Upper lobe of left lung (tissue), 6 donors: Measurements from ENCODE around the gene CARM1. TPM values are rescaled to one million over a fixed set of nuclear protein-coding genes. Genes with fewer than 3 reads are reported as not detected.

ENCODE experiments used
- ATAC-seq, 2 donors: fragments of 200-7000 bp; cut with Tn5 transposase; one replicate each; pipeline ENCODE4 v1.9.1; 2022; ENCODE audit warnings: mild to moderate bottlenecking in 2 of 2, moderate library complexity in 2 of 2; ENCODE audit not compliant: low FRiP score in 2 of 2
- DNase-seq, 2 donors: peaks; one replicate each; pipeline ENCODE4 v3.0.0-alpha.2; 2019 to 2020
- H3K27ac ChIP-seq, 4 donors: fragments of 200-600 bp; sonication (generic); one replicate each; pipeline ENCODE4 v1.5.1; 2016 to 2019
- H3K27me3 ChIP-seq, 4 donors: fragments of 200-600 bp; sonication (generic); one replicate each; pipeline ENCODE4 v1.5.1; 2017 to 2019
- H3K36me3 ChIP-seq, 4 donors: fragments of 200-600 bp; sonication (generic); one replicate each; pipeline ENCODE4 v1.5.1; 2016 to 2019
- H3K4me1 ChIP-seq, 4 donors: fragments of 200-600 bp; sonication (generic); one replicate each; pipeline ENCODE4 v1.5.1; 2018 to 2019
- H3K4me3 ChIP-seq, 4 donors: fragments of 200-600 bp; sonication (generic); one replicate each; pipeline ENCODE4 v1.5.1; 2017 to 2019; ENCODE audit warnings: mild to moderate bottlenecking in 2 of 4, moderate library complexity in 1 of 4
- H3K9me3 ChIP-seq, 4 donors: fragments of 200-600 bp; sonication (generic); one replicate each; pipeline ENCODE4 v1.5.1; 2018 to 2019
- EP300 ChIP-seq, 4 donors: sonication (generic); formaldehyde crosslinking; IDR thresholded peaks; one replicate each; pipeline ENCODE4 v1.5.1; 2017; ENCODE audit warnings: antibody characterized with exemption in 4 of 4, control low read depth in 2 of 4
- POLR2A ChIP-seq, 4 donors: fragments of 450-650 bp; IDR thresholded peaks; one replicate each; pipeline ENCODE4 v1.5.1; 2016 to 2017; ENCODE audit warnings: antibody characterized with exemption in 4 of 4, mild to moderate bottlenecking in 2 of 4
- POLR2AphosphoS5 ChIP-seq, 2 donors: sonication (generic); formaldehyde crosslinking; IDR thresholded peaks; one replicate each; pipeline ENCODE4 v1.5.1; 2017; ENCODE audit warnings: antibody characterized with exemption in 2 of 2
- WGBS, 2 donors: methylation state at CpG; one replicate each; pipeline ENCODE4 v1.1.5; 2017 to 2018; 5-methylcytosine and 5-hydroxymethylcytosine counted together
- total RNA-seq, 6 donors: library from RNA; depleted of rRNA in 4 of 6; stranded (reverse); fragments of >200 nt in 4 of 6; gene quantifications; one replicate each; pipeline versions ENCODE4 v1.1.0 to v1.2.1, GENCODE V29; 2016 to 2021
- TF ChIP-seq, protein P1 (sequence below), 6 experiments: fragments of 450-650 bp in 4 of 6; fragments of 200-600 bp in 2 of 6; sonication (generic) in 2 of 6; IDR thresholded peaks; one replicate each; pipeline ENCODE4 v1.5.1; 2016 to 2019; ENCODE audit warnings: antibody characterized with exemption in 6 of 6
- donor health status: DM: no; HTN: no; CAD: no; lungs with moderate emphysema.
- donor health status: DM: no; HTN: yes; CAD: no; lungs with severe emphysema.

The CARM1 gene
- total RNA-seq, 6 donors from 2014 or later: 19.0 to 30.6 (median 25.3) TPM

- WGBS, 2 donors: 92 to 100% methylated on average over 4 of the region's 4 CpGs
- ATAC-seq (no peak), DNase-seq (no peak)
- no peaks in the 10 kb centered on the region for H3K36me3 ChIP-seq
- H3K4me3 ChIP-seq: no peak overlapping the region
- no peaks in the 10 kb centered on the region for H3K27me3 ChIP-seq
- TF ChIP-seq EP300 (IDR thresholded peaks at IDR 0.05): no peak
- no peak for TF ChIP-seq POLR2AphosphoS5 (IDR thresholded peaks at IDR 0.05)
- no peak for TF ChIP-seq POLR2A (IDR thresholded peaks at IDR 0.05)
- TF ChIP-seq, protein P1, sequence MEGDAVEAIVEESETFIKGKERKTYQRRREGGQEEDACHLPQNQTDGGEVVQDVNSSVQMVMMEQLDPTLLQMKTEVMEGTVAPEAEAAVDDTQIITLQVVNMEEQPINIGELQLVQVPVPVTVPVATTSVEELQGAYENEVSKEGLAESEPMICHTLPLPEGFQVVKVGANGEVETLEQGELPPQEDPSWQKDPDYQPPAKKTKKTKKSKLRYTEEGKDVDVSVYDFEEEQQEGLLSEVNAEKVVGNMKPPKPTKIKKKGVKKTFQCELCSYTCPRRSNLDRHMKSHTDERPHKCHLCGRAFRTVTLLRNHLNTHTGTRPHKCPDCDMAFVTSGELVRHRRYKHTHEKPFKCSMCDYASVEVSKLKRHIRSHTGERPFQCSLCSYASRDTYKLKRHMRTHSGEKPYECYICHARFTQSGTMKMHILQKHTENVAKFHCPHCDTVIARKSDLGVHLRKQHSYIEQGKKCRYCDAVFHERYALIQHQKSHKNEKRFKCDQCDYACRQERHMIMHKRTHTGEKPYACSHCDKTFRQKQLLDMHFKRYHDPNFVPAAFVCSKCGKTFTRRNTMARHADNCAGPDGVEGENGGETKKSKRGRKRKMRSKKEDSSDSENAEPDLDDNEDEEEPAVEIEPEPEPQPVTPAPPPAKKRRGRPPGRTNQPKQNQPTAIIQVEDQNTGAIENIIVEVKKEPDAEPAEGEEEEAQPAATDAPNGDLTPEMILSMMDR (IDR thresholded peaks at IDR 0.05): no peak
- H3K27ac ChIP-seq: no peak overlapping the region
- H3K9me3 ChIP-seq: no peaks in the 10 kb centered on the region
- peaks cover 0 to 12% (median 9%) of the 10 kb centered on the region in 4 donors for H3K4me1 ChIP-seq
Observed at GRCh38 chr19:10889880-10890279, 18.5 kb downstream of the CARM1 start.

DNA sequence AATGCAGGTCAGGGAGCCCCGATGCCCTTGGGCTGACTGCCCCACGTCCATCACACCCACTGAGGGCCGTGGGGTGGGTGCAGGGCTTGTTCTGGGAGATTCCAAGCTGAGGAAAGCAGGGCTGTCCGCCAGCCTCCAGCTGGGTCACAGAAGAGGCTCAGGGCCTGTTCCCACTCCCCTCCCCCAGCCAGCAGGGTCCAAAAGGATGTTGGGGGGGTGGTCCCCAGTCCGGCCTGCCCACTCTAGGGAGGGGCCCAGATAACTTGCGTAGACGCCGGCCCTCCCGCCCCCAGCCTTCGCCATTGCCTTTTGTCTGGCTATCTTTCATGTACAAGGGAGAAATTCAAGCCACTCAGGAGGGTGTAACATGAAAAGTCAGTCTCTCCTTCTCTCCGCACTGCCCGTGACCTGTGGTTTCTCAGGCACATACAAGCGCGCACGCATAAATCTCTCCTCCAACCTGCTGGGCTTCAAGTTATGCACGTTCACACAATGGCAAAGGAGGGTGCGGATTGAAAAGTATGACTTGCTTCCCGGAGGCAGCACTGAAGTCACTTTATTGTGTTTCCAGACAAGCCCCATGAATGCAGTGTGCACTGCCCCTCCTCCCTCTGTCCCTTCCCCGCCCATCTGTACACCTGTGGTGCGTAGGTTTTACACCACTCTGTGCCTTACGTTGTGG is 20.2 kb downstream of the CARM1 start:
- WGBS, 2 donors: 76 to 78% methylated on average over 17 to 21 of the region's 21 CpGs
- no peak overlapping the region for H3K4me3 ChIP-seq
- TF ChIP-seq EP300 (IDR thresholded peaks at IDR 0.05) (no peak), POLR2AphosphoS5 (IDR thresholded peaks at IDR 0.05) (no peak), POLR2A (IDR thresholded peaks at IDR 0.05) (no peak)
- TF ChIP-seq, protein P1 (IDR thresholded peaks at IDR 0.05): no peak
- ATAC-seq: peak in 1 of 2 donors; percentile 27
- H3K36me3 ChIP-seq: no peaks in the 10 kb centered on the region
- DNase-seq: peak in 1 of 2 donors; percentile 75
- no peaks in the 10 kb centered on the region for H3K9me3 ChIP-seq
- peaks cover 3 to 14% (median 11%) of the 10 kb centered on the region in 4 donors for H3K4me1 ChIP-seq
- peak overlapping the region in 1 of 4 donors; percentile 40 for H3K27ac ChIP-seq
- no peaks in the 10 kb centered on the region for H3K27me3 ChIP-seq

GRCh38 chr19:10892256-10892655 is 20.9 kb downstream of the CARM1 start:
- TF ChIP-seq POLR2AphosphoS5 (IDR thresholded peaks at IDR 0.05): no peak
- TF ChIP-seq, protein P1 (IDR thresholded peaks at IDR 0.05): no peak
- no peak for TF ChIP-seq POLR2A (IDR thresholded peaks at IDR 0.05)
- no peak for TF ChIP-seq EP300 (IDR thresholded peaks at IDR 0.05)
- no peak overlapping the region for H3K4me3 ChIP-seq
- DNase-seq (no peak), ATAC-seq (no peak)
- no peaks in the 10 kb centered on the region for H3K9me3 ChIP-seq
- no peaks in the 10 kb centered on the region for H3K36me3 ChIP-seq
- H3K27ac ChIP-seq: no peak overlapping the region
- H3K27me3 ChIP-seq: no peaks in the 10 kb centered on the region
- H3K4me1 ChIP-seq: peaks cover 9 to 18% (median 16%) of the 10 kb centered on the region in 4 donors
- 88 to 100% methylated on average over 4 to 13 of the region's 13 CpGs for WGBS, 2 donors

DNA sequence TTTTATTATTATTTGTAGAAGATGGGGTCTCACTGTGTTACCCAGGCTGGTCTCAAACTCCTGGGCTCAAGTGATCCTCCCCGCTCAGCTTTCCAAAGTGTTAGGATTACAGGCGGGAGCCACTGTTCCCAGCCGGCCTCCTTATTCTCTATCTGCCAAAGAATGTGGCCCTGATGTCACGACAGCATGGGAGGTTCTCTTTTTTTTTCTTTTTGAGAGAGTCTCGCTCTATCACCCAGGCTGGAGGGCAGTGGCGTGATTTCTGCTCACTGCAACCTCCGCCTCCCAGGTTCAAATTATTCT is 23.5 kb downstream of the CARM1 start:
- Histone ChIP-seq H3K9me3 (no peaks in the 10 kb centered on the region), H3K4me3 (no peak overlapping the region), H3K27ac (no peak overlapping the region), H3K36me3 (no peaks in the 10 kb centered on the region), H3K27me3 (no peaks in the 10 kb centered on the region), H3K4me1 (peaks cover 9 to 23% (median 21%) of the 10 kb centered on the region in 4 donors)
- ATAC-seq: no peak
- TF ChIP-seq, protein P1 (IDR thresholded peaks at IDR 0.05): no peak
- TF ChIP-seq POLR2AphosphoS5 (IDR thresholded peaks at IDR 0.05) (no peak), EP300 (IDR thresholded peaks at IDR 0.05) (no peak), POLR2A (IDR thresholded peaks at IDR 0.05) (no peak)
- no peak for DNase-seq
- WGBS, 2 donors: 93 to 96% methylated on average over 7 of the region's 7 CpGs

DNA sequence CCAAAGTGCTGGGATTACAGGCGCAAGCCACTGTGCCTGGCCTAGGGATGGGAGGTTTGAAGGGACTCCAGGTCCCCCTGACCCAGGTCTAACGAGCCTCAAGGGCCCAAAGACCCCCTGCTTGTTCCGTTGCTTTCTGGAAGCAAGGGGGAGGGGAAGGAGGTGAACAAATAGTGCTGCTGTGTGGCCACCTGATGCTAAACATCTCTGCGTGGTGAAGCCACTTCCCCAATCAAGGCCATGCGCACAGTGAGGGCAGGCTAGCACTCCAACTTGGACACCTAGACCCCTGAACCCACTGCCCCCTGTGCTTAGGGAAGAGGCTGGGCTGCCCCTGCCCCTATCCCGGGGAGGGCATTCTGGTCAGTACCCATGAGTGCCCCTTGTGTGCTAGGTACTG is 24.0 kb downstream of the CARM1 start:
- Histone ChIP-seq H3K4me1 (peaks cover 9 to 23% (median 21%) of the 10 kb centered on the region in 4 donors), H3K36me3 (no peaks in the 10 kb centered on the region), H3K9me3 (no peaks in the 10 kb centered on the region), H3K4me3 (no peak overlapping the region), H3K27me3 (no peaks in the 10 kb centered on the region), H3K27ac (no peak overlapping the region)
- DNase-seq (no peak), ATAC-seq (no peak)
- WGBS, 2 donors: 64 to 77% methylated on average over 2 to 6 of the region's 6 CpGs
- TF ChIP-seq POLR2AphosphoS5 (IDR thresholded peaks at IDR 0.05) (no peak), POLR2A (IDR thresholded peaks at IDR 0.05) (no peak), EP300 (IDR thresholded peaks at IDR 0.05) (no peak)
- TF ChIP-seq, protein P1 (IDR thresholded peaks at IDR 0.05): no peak
